HFF-Myc (cell line): ENCODE results near the gene IGSF10.
A peak's percentile ranks its signal among the peaks of the same experiment; 100 is the strongest.

Source experiments
- DNase-seq: peaks from one replicate; pipeline ENCODE4 v3.0.0-alpha.2; 2011; ENCODE audit warnings: low read depth; ENCODE audit errors: extremely low read depth
- H3K4me3 ChIP-seq: replicated peaks from 2 replicates; pipeline ENCODE4 v1.5.1; 2011; ENCODE audit warnings: low read depth, mild to moderate bottlenecking, control low read depth, low read length
- CTCF ChIP-seq: IDR thresholded peaks from 2 replicates; pipeline ENCODE4 v1.5.1; 2012; ENCODE audit warnings: mild to moderate bottlenecking, low read depth, low read length, control low read depth; ENCODE audit errors: missing control alignments

The IGSF10 gene

GRCh38 chr3:151477591-151478334 lies 16.9 kb upstream of the IGSF10 start:
- DNase-seq: no peak
- no peak for TF ChIP-seq CTCF
- no peak overlapping the region for H3K4me3 ChIP-seq

GRCh38 chr3:151476344-151477018 lies 15.6 kb upstream of the IGSF10 start:
- H3K4me3 ChIP-seq: no peak overlapping the region
- TF ChIP-seq CTCF: no peak
- no peak for DNase-seq

GRCh38 chr3:151468284-151468917 lies 7.5 kb upstream of the IGSF10 start:
- peak; percentile 58 for DNase-seq
- H3K4me3 ChIP-seq: no peak overlapping the region
- TF ChIP-seq CTCF: peak; percentile 94

- no peak for TF ChIP-seq CTCF
- no peak for DNase-seq
These were observed 6.2 kb upstream of the IGSF10 start for GRCh38 chr3:151467069-151467468.

GRCh38 chr3:151462991-151463390 lies 2.1 kb upstream of the IGSF10 start:
- no peak overlapping the region for H3K4me3 ChIP-seq
- no peak for TF ChIP-seq CTCF
- no peak for DNase-seq

More at GRCh38 chr3:151467069-151467468, 6.2 kb upstream of the IGSF10 start:
- H3K4me3 ChIP-seq: no peak overlapping the region

- TF ChIP-seq CTCF: no peak
- no peak for DNase-seq
- no peak overlapping the region for H3K4me3 ChIP-seq
These were observed 1.5 kb upstream of the IGSF10 start for GRCh38 chr3:151462278-151462780.
